COLO668 (cell line): Measurements from ENCODE around the gene FKBP5.
"Not testable (repeated sequence)": the region's sequence is repeated elsewhere in the genome, so short reads cannot be mapped to it uniquely, and the experiment has no call there.

Experiments
- DNase-seq: peaks from one replicate; lab custom pipeline; 2025; ENCODE audit not compliant: unreplicated experiment; lab: John Stamatoyannopoulos, UW

The FKBP5 gene

DNA sequence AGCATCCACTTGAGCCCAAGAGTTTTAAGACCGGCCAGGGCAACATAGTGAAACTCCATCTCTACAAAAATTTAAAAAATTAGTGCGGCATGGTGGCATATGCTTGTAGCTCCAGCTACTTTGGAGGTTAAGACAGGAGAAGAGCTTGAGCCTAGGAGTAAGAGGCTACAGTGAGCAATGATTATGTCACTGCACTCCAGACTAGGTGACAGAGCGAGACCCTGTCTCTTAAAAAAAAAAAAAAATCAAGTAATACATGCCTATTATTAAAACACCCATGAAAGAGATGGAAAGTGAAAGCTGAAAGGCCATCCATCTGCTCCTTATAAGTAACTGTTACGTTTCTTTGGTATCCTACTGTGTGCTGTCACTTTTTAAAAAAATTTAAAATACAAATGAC is 66.4 kb downstream of the FKBP5 start:
- no peak for DNase-seq

DNA sequence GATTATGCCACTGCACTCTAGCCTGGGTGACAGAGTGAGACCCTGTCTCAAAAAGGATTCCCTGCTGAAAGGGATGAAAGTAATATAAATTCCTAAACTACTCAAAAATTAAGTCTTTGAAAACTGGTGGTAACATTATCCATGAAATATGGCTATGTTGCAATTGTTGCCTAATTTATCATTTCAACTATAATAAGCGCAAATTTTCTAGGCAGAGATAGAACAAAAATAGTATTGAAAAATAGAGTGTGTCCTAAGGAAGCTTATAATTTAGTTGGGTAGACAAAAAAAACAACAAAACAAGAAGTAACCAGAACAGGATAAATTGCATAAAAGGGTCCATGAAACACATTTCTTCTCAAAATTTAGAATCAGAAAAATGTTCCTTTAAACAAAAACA is 68.0 kb downstream of the FKBP5 start:
- DNase-seq: no peak

DNA sequence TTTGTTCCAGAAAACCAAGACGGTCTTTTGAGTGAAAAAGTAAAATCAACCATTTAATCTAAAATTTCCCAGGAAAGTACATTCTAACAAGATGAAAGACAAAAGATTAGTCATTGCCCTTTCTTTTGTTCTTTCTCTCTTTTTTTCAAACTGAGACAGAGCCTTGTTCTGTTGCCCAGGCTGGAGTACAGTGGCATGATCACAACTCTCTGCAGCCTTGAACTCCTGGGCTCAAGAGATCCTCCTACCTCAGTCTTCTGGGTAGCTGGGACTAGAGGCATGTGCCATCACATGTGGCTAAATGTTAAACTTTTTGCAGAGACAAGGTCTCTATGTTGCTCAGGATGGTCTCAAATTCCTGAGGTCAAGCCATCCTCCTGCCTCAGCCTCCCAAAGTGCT is 75.0 kb downstream of the FKBP5 start:
- DNase-seq: no peak

DNA sequence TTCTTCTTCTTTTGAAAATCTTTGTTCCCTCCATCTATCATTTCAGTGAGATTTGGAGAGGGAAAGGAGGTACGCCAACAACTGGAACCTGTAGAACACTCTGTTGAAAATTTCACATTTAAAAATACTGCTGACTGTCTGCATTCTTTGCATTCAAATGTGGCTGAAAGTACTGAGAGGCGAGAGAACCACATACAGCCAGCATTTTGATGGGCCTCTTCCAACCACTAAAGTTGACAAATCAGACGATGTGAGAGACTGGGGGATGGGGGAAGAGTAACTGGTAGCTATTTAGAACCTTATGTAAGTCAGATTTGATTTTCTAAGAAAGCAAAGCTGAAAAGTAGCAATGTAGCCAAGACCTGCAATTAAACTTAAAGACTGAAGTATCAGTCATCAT is 77.5 kb downstream of the FKBP5 start:
- no peak for DNase-seq

DNA sequence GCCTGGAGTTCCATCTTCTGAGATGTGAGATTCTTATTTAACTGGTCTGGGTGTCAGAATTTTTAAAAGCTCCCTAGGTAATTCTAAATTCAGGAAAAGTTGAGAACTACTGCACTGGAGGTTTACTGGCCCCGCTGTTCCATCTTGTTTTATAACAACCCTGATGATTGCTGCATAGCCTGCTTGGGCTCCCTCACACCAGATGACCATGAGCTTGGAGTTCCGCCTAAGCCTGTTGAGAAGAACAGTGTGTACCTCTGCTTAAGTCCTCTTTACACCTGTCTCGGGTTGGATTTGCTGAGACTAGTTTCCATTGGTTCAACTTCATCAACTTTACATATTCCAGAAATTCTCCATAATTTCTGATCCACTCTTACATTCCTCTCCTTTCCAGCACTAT is 77.9 kb downstream of the FKBP5 start:
- DNase-seq: no peak

DNA sequence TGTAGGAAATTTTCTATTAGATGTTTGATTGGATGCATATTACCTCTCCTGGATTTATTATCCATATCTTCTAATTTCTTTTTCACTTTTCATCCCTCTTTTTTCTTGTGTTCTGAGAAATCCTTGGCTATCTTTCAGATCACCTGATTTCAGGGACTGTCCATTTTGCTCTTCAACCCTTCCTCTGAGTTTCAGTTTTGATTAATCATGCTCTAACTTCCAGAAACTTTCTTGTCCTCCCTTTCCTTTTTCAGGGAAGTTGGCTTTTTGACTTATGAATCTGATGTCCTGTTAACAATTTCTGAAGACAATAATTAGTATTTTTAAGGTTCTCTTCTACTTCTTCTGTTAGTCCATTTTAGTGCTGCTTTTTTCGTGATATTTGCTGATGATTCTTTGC is 79.1 kb downstream of the FKBP5 start:
- DNase-seq: no peak

DNA sequence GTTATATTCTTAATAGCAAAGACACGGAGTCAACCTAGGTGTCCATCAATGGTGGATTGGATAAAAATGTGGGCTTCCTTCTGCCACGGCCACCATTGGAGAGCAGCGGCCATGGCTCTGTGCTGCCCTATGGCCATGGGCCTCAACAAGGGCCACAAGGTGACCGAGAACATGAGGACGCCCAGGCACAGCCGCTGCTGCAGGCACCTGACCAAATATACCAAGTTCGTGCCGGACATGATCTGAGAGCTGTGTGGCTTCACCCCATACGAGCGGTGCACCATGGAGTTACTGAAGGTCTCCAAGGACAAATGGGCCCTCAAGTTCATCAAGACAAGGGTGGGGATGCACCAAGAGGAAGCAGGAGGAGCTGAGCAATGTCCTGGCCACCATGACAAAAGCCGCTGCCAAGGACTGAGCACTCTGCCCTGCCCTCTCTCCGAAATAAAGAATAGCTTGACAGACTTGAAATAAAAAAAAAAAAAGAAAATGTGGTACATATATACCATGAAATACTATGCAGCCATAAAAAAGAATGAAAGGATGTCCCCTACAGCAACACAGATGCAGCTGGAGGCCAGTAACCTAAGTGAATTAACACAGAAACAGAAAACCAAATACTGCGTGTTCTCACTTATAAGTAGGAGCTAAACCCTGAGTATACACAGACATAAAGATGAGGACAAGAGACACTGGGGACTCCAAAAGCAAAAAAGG is 81.0 kb downstream of the FKBP5 start:
- DNase-seq: no peak

DNA sequence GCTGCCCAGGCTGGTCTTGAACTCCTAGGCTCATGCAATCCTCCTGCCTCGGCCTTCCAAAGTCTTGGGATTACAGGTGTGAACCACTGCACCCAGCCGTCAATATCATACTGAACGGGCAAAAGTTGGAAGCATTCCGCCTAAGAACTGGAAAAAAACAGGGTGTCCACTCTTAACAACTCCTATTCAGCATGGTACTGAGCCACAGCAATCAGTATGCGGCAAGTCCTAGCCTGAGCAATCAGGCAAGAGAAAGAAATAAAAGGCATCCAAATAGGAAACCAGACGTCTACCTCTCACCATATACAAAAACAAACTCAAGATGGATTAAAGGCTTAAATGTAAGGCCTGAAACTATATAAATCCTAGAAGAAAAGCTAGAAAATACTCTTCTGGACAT is 83.1 kb downstream of the FKBP5 start:
- DNase-seq: no peak

DNA sequence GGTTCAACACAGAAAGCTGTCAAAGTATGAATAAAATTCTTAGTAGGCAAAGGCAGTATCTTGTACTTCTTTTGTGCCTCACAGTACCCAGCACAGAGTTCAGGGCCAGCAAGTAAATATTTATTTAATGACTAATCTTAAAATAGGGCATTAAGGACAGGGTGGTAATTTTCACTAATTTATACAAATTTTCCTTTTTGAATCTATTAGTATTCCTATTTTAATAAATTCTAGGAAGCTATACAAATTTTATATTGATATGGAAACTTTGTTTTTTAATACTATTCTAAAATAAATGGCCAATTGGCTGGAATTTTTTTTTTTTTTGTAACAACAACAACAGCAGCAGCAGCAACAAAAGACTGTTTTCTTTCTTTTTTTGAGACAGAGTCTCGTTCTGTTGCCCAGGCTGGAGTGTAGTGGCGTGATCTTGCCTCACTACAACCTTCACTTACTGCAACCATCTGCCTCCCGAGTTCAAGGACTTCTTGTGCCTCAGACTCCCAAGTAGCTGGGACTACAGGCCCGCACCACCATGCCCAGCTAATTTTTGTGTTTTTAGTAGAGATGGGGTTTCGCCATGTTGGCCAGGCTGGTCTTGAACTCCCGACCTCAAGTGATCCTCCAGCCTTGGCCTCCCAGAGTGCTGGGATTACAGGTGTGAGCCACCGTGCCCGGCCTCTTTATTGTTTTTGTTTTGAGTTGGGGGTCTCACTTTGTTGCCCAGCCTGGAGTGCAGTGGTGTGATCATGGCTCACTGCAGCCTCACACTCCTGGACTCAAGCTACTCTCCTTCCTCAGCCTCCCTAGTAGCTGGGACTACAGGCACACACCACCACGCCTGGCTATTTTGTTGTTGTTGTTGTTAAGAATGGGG is 85.2 kb downstream of the FKBP5 start:
- no peak for DNase-seq

DNA sequence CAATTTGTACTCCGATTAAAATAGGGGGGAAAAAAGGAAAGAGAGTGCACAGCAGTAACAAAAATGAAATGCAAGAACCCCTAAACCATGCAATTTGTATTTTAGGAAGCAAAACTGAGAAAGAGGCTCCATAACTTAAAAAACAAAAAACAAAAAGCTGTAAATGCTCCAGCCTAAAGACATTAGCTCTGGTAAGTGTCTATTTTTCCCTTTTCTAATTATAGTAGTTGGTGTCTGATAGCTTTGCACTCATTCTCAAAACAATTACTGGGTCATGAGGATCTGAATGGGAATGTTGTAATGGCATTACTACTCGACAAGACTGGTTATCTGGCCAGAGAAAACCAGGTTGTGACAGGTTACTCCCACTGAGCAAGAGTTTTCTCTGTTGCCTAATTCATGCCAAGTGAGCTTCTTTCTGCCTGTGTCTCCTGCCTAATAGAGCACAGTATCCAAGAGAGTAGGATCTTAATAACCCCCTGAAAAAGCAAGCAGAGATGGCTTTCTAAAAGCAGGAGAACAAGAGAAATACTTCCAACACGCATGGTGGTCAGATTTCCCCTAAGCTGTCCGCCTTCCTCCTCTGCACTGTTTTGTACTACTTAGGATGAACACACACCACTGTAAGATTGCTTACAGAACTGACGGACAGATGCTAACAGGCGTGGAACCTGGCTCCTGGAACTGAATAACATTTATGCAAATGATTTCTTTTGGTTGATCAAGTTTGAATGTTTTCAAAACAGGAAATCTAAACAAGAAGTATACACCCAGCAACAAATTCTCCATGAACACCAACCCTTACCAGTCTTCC is 86.4 kb downstream of the FKBP5 start:
- no peak for DNase-seq

DNA sequence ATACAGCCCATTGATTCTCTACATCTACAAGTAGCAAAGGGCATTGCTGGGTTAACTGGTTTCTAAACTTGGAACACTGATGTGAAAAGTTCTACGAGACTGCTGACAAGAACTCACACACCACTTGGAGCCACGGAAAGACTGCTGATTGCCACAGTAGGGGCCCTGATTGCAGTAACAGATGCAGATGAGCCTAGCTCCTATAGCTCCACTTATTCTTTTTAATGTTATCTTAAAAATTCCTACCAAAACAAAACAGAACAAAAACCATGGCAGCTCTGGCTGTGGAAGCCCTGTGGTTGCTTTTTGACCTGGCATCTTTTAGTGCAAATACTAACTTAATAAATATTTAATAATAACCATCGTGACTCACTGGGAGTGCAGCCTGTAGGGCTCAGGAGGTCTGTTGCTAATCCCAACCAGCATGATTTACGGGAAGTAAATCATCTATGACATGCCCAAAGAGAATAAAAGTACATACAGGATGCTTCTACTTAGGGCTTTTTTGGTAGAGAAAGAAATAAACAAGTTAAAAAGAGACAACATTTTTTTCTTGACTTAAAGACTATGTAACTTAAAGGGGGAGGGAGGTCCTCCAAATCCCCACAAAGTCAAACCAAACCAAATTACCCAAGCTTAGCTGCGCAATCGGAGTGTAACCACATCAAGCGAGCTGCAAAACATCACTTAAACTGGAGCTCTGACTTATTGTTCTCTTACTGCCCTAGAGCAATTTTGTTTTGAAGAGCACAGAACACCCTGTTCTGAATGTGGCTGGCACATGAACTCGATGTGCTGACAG is 87.2 kb downstream of the FKBP5 start:
- no peak for DNase-seq

DNA sequence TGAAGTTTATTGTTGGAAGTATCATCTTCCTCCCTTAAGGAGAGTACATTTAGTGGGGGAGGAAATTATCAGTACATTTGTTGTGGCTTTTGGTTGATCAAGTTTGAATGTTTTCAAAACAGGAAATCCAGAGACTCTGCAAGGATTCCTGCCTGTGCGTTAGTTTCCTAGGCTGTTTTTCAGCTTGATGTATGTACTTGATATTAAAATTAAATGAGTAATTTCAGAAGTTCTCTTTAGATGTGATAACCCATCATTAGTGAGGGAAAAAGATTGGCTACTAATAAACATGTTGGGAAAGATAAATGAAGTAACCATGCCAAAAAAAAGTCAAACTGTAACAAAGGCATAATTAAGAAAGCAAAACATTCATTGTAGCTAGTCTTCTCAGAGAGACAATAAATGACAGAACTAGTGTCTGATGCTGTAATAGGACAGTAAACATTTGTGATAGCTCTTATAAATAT is 88.0 kb downstream of the FKBP5 start:
- DNase-seq: no peak

DNA sequence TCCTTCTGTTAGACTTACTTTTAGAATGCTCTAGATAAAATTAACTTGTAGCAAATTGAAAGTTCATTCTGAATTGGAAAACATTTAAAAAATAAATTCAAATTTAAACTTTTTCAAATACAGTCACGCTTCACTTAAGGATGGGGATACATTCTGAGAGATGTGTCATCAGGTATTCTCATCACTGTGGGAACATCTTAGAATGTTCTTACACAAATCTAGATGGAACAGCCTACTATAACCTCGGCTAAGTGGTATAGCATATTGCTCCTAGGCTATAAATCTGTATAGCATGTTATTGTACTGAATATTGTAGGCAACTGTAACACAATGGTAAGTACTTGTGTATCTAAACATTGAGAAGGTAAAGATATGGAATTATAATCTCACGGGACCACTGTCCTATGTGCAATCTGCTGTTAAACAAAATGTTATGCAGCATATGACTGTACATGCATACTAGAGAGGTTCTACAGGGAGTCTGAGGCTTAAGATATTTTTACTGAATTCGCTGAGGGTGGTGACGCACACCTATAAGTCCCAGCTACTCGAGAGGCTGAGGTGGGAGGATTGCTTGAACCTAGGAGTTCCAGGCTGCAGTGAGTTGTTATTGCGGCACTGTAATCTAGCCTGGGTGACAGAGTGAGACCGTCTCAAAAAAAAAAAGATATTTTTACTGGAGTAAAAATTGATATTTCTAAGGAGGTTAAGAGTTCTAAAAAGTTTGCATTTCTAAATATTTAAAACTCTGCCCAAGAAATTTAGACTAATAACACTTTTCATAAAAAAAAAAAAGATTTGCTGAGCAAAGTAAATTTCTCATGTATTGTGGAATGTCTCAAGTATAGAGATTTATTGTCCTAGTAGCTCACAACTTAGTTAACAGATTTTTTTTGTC is 88.7 kb downstream of the FKBP5 start:
- no peak for DNase-seq

DNA sequence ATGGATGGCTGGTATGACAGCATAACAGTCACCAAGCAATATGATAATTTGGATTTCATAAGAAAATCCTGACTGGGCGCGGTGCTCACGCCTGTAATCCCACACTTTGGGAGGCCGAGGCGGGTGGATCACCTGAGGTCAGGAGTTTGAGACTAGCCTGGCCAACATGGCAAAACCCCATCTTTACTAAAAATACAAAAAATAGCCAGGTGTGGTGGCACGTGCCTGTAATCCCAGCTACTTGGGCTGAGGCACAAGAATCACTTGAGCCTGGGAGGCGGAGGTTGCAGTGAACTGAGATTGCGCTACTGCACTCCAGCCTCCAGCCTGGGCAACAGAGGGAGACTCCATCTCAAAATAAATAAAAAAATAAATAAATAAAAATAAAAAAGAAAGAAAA is 90.1 kb downstream of the FKBP5 start:
- DNase-seq: not testable (repeated sequence)

DNA sequence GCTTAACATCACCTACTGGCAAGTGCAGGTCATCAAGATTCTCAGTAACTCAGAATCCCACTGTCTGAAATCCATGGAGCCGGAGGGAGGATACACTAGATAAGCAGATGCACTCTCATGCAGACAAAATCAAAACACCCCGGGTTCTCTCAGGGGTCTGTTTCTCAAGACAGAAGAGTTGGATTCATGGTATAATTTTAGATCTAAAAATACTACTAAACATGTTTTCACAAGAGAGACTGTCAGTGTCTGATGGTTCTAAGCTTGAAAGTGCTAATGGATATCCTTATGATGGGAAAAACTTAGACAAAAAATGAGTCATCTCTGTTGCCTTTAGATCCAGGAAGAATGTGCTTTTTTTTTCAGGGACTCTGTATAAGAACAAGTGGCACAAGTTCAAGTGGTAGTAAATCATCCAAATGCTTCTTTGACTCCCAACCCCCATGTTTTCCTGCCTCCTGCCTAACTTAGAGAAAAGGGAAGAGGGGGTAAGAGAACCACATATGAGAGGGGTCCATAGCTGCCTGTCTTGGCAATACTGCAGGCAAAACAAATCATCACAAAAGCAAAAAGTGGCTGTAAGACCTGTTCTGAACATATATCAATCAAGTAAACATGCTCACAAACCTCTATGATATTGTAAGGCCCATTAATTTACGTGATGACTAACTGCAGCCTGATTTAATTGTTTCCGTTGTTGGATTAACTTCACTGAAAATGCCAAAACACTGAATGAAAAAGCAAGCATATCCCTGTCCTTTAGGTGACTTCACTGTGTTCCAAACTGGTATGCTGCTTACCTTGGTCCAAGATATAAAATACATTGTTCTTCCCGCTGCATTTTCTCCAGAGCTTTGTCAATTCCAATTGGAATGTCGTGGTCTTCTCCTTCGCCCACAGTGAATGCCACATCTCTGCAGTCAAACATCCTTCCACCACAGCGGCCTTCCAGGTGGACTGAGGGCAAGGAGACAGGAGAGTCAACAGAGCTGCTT is 92.0 kb downstream of the FKBP5 start:
- DNase-seq: no peak

DNA sequence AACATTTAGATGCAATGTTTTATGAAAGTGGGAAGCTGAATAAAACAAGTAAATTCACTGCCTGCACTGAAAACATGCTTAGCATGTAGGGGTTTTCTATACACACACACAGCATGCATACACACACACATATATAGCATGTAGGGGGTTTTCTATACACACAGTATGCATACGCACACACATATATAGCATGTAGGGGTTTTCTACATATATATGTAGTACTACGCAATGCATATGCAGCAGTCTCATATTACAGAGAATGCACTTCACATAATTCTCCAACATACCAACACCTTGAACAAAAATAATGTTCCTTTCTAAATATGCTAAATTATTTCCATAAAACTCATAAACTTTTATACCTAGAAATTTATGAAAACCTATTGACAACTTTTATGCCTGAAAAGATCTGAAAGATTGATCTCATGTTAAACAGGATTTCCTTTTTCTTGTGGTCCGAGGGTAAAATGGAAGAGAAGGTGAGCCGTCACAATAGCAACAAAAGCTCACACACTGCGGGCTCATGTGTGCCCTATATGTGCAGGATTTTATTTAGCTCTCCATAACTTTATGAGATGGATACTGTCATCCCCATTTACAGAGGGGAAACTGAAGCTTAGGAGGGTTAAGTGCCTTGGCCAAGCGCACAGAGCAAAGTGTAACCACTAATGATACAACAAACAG is 94.1 kb downstream of the FKBP5 start:
- DNase-seq: no peak

DNA sequence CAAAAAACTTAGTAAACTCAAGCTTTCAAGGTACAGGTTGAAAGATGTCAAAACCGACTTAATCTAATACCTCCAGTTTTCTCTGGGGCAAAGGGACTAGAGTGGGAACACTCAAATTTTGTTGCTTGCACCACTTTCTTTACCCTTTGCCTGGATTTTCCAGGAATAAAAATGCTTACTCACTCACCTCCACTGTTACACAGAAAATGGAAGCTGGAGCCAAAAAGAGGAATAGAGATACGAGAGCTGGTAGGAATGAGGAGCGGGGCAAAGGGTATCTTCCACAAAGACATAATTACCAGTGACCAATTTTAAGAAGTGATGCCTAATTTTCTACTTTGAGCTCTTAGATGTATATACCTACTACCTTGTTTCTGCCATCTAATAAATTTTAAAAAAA is 96.5 kb downstream of the FKBP5 start:
- no peak for DNase-seq

DNA sequence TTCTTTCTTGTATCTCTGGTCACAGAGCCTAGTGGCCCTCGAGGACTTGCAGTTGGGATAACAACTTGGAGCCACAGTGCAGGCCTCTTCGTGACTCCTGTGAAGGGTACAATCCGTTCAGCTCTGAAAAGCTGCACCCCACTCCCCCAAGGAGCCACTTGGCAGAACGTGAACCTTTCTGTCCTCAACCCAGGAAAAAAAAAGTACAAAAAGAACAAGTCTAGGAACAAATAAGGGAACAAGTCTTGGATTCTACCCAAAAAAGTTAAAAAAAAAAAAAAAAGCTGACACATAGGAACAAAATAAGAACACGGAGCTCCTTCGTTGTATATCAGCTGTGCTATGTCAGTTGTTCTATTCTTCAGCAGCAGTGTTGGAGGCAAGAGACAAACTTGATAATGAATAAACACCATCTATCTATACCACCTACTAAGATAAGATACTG is 98.1 kb downstream of the FKBP5 start:
- no peak for DNase-seq
